Adrenal gland (tissue), 5 donors: ENCODE data around the gene SLC9C2.

Source experiments
- CTCF ChIP-seq, 6 experiments: fragments of 450-650 bp in 4 of 6; fragments of 200-600 bp in 2 of 6; sonication (generic) in 1 of 6; IDR thresholded peaks; 1 replicate in 5 of 6; 2 replicates in 1 of 6; pipeline versions ENCODE4 v1.5.1 to v1.8.0; 2016 to 2021; ENCODE audit warnings: antibody characterized with exemption in 6 of 6, mild to moderate bottlenecking in 2 of 6, moderate library complexity in 1 of 6
- POLR2A ChIP-seq, 2 donors: fragments of 450-650 bp; IDR thresholded peaks; one replicate each; pipeline ENCODE4 v1.6.1; 2017; ENCODE audit warnings: antibody characterized with exemption in 2 of 2, mild to moderate bottlenecking in 2 of 2, moderate library complexity in 1 of 2
- donor health status: DM: no; HTN: no; CAD: no.

- TF ChIP-seq CTCF (IDR thresholded peaks at IDR 0.05): no peak
- no peak for TF ChIP-seq POLR2A (IDR thresholded peaks at IDR 0.05)
These were observed 42.5 kb downstream of the SLC9C2 start for GRCh38 chr1:173560285-173560880.
